ENCODE data around the gene TTC19. TPM values are rescaled to one million over a fixed set of nuclear protein-coding genes. Genes with fewer than 3 reads are reported as not detected.

Gene TTC19
- total and polyA plus RNA-seq, 4 donors: 16.1 to 29.8 (median 24.6) TPM

DNA sequence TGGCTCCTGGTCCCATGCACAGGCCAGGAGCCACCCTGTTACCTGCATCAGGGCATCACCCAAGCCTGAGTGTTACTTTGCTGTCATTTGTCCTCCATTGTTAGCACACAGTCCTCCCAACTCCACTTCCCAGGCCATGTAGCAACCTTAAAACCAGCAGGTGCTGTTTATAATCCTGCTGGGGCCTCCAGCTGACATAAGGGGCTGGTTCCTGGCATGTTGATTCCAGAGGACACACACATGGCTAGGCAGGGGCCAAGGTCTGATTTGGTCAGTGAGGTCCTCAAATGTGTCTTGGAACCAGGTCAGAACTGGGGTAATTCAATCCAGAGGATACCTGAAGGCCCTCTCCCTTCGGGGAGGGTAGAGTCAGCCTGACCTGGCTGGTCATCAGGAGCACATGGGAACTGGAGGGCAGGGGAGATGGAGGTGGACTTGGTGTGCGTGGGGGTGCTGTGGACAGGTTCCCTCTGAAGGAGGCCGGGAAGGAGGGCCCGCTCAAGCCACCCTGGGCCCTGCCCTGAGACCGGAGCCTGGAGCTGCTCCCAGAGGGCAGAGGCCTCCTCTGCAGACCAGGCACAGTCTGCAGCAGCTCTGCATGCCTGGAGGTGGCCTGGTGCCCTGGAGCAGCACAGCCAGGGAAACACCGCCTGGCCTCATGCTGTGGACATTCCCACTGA is 48.1 kb upstream of the TTC19 start:
- no peaks in the 10 kb centered on the region for H3K9me3 ChIP-seq (ENCODE audit: control insufficient read depth in 4 of 4, low read length in 3 of 4)
- no peak overlapping the region for H3K9ac ChIP-seq (ENCODE audit: low read depth in 1 of 2, low read length in 2 of 2)
- no peaks in the 10 kb centered on the region for H3K27me3 ChIP-seq (ENCODE audit: control insufficient read depth in 4 of 4, insufficient read depth in 4 of 4, low read length in 3 of 4)
- DNase-seq (ENCODE audit: low spot score): no peak
- WGBS: 94% methylated on average over 6 of the region's 6 CpGs
- no peak overlapping the region for H3K4me3 ChIP-seq (ENCODE audit: low read depth in 1 of 3, low read length in 3 of 3)
- H3K4me1 ChIP-seq (ENCODE audit: control insufficient read depth in 4 of 4, insufficient read depth in 4 of 4, low read length in 3 of 4): no peaks in the 10 kb centered on the region
- H3K27ac ChIP-seq (ENCODE audit: low read depth in 1 of 2, low read length in 2 of 2): no peak overlapping the region
- no peaks in the 10 kb centered on the region for H3K36me3 ChIP-seq (ENCODE audit: control insufficient read depth in 4 of 4, insufficient read depth in 3 of 4, low read depth in 1 of 4, low read length in 3 of 4)
- TF ChIP-seq, protein P1, sequence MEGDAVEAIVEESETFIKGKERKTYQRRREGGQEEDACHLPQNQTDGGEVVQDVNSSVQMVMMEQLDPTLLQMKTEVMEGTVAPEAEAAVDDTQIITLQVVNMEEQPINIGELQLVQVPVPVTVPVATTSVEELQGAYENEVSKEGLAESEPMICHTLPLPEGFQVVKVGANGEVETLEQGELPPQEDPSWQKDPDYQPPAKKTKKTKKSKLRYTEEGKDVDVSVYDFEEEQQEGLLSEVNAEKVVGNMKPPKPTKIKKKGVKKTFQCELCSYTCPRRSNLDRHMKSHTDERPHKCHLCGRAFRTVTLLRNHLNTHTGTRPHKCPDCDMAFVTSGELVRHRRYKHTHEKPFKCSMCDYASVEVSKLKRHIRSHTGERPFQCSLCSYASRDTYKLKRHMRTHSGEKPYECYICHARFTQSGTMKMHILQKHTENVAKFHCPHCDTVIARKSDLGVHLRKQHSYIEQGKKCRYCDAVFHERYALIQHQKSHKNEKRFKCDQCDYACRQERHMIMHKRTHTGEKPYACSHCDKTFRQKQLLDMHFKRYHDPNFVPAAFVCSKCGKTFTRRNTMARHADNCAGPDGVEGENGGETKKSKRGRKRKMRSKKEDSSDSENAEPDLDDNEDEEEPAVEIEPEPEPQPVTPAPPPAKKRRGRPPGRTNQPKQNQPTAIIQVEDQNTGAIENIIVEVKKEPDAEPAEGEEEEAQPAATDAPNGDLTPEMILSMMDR (IDR thresholded peaks at IDR 0.05; ENCODE audit: low read depth, low read length, missing input control): no peak
- TF ChIP-seq, protein P2, sequence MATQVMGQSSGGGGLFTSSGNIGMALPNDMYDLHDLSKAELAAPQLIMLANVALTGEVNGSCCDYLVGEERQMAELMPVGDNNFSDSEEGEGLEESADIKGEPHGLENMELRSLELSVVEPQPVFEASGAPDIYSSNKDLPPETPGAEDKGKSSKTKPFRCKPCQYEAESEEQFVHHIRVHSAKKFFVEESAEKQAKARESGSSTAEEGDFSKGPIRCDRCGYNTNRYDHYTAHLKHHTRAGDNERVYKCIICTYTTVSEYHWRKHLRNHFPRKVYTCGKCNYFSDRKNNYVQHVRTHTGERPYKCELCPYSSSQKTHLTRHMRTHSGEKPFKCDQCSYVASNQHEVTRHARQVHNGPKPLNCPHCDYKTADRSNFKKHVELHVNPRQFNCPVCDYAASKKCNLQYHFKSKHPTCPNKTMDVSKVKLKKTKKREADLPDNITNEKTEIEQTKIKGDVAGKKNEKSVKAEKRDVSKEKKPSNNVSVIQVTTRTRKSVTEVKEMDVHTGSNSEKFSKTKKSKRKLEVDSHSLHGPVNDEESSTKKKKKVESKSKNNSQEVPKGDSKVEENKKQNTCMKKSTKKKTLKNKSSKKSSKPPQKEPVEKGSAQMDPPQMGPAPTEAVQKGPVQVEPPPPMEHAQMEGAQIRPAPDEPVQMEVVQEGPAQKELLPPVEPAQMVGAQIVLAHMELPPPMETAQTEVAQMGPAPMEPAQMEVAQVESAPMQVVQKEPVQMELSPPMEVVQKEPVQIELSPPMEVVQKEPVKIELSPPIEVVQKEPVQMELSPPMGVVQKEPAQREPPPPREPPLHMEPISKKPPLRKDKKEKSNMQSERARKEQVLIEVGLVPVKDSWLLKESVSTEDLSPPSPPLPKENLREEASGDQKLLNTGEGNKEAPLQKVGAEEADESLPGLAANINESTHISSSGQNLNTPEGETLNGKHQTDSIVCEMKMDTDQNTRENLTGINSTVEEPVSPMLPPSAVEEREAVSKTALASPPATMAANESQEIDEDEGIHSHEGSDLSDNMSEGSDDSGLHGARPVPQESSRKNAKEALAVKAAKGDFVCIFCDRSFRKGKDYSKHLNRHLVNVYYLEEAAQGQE (IDR thresholded peaks at IDR 0.05): no peak
- no peak for TF ChIP-seq SP1 (IDR thresholded peaks at IDR 0.05)
- no peak for TF ChIP-seq HNF4G (IDR thresholded peaks at IDR 0.05)
- TF ChIP-seq JUND (IDR thresholded peaks at IDR 0.05): no peak
- TF ChIP-seq NR2F2 (IDR thresholded peaks at IDR 0.05): no peak
- no peak for TF ChIP-seq FOXA1 (IDR thresholded peaks at IDR 0.05)
- TF ChIP-seq TAF1 (conservative IDR thresholded peaks at IDR 0.05): no peak
- TF ChIP-seq, protein P3, sequence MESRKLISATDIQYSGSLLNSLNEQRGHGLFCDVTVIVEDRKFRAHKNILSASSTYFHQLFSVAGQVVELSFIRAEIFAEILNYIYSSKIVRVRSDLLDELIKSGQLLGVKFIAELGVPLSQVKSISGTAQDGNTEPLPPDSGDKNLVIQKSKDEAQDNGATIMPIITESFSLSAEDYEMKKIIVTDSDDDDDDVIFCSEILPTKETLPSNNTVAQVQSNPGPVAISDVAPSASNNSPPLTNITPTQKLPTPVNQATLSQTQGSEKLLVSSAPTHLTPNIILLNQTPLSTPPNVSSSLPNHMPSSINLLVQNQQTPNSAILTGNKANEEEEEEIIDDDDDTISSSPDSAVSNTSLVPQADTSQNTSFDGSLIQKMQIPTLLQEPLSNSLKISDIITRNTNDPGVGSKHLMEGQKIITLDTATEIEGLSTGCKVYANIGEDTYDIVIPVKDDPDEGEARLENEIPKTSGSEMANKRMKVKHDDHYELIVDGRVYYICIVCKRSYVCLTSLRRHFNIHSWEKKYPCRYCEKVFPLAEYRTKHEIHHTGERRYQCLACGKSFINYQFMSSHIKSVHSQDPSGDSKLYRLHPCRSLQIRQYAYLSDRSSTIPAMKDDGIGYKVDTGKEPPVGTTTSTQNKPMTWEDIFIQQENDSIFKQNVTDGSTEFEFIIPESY (IDR thresholded peaks at IDR 0.05): no peak
- TF ChIP-seq RAD21 (IDR thresholded peaks at IDR 0.05): no peak
- TF ChIP-seq GABPA (IDR thresholded peaks at IDR 0.05 in 1 of 2, conservative IDR thresholded peaks at IDR 0.05 in 1 of 2): no peak
- TF ChIP-seq, protein P4, sequence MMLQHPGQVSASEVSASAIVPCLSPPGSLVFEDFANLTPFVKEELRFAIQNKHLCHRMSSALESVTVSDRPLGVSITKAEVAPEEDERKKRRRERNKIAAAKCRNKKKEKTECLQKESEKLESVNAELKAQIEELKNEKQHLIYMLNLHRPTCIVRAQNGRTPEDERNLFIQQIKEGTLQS (IDR thresholded peaks at IDR 0.05): no peak
- TF ChIP-seq, protein P5, sequence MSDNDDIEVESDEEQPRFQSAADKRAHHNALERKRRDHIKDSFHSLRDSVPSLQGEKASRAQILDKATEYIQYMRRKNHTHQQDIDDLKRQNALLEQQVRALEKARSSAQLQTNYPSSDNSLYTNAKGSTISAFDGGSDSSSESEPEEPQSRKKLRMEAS (IDR thresholded peaks at IDR 0.05): no peak
- TF ChIP-seq FOXA2 (IDR thresholded peaks at IDR 0.05): no peak
- TF ChIP-seq RXRA (IDR thresholded peaks at IDR 0.05): no peak
- no peak for TF ChIP-seq YY1 (IDR thresholded peaks at IDR 0.05)

Data from liver (tissue), 9 donors.